ENCODE measurements around the gene RHOXF1. TPM values are rescaled to one million over a fixed set of nuclear protein-coding genes. Genes with fewer than 3 reads are reported as not detected.

RHOXF1 gene
- total RNA-seq: not detected in 2 replicates

GRCh38 chrX:120115438-120115963, at the start of gene RHOXF1:
RHOXF1 (minus strand) TSS chrX:120115913; CDS start chrX:120115862, 51 bp downstream.

GRCh38 chrX:120158313-120158712, 42.6 kb upstream of the RHOXF1 start, which contains the start of gene RHOXF2:
RHOXF2 (plus strand) TSS chrX:120158613; CDS start chrX:120158751, 138 bp downstream.

GRCh38 chrX:120077590-120077989, 38.1 kb downstream of the RHOXF1 start, which contains the start of gene RHOXF2B:
RHOXF2B (minus strand) TSS chrX:120077690; CDS start chrX:120077552, 138 bp downstream.

Other genes with a start within 250 kb of the RHOXF1 start
- gene RNF113A, start 244.2 kb downstream of the RHOXF1 start, total RNA-seq: 12.2 and 14.2 TPM in 2 replicates
- 94.1 and 103 TPM in 2 replicates for gene NDUFA1, start 244.1 kb downstream of the RHOXF1 start, total RNA-seq
- not detected in 2 replicates for gene AKAP14, start 220.0 kb downstream of the RHOXF1 start, total RNA-seq
- gene NKAP, start 172.2 kb downstream of the RHOXF1 start, total RNA-seq: 2.9 and 3.1 TPM in 2 replicates
- gene RHOXF2B, start 38.2 kb downstream of the RHOXF1 start, total RNA-seq: not detected in 2 replicates
- not detected in 2 replicates for gene RHOXF2, start 42.7 kb upstream of the RHOXF1 start, total RNA-seq
- gene ZBTB33, start 134.9 kb upstream of the RHOXF1 start, total RNA-seq: 9.9 and 17.0 TPM in 2 replicates
- gene TMEM255A, start 195.5 kb upstream of the RHOXF1 start, total RNA-seq: not detected in 2 replicates
- gene ATP1B4, start 246.2 kb upstream of the RHOXF1 start, total RNA-seq: not detected in 2 replicates

All from bladder microvascular endothelial cell (primary cell).